Uterus (tissue), 2 donors: ENCODE measurements around the gene TMEM120B.

Experiments
- POLR2A ChIP-seq, 2 donors: fragments of 450-650 bp; IDR thresholded peaks; one replicate each; pipeline ENCODE4 v1.6.1; 2016; ENCODE audit warnings: antibody characterized with exemption in 2 of 2, mild to moderate bottlenecking in 1 of 2, moderate library complexity in 1 of 2
- TF ChIP-seq, protein P1 (sequence below), 4 experiments: fragments of 200-600 bp in 2 of 4; fragments of 450-650 bp in 2 of 4; sonication (generic) in 2 of 4; IDR thresholded peaks; one replicate each; pipeline ENCODE4 v1.5.1; 2016 to 2019; ENCODE audit warnings: antibody characterized with exemption in 4 of 4, mild to moderate bottlenecking in 2 of 4, moderate library complexity in 1 of 4

DNA sequence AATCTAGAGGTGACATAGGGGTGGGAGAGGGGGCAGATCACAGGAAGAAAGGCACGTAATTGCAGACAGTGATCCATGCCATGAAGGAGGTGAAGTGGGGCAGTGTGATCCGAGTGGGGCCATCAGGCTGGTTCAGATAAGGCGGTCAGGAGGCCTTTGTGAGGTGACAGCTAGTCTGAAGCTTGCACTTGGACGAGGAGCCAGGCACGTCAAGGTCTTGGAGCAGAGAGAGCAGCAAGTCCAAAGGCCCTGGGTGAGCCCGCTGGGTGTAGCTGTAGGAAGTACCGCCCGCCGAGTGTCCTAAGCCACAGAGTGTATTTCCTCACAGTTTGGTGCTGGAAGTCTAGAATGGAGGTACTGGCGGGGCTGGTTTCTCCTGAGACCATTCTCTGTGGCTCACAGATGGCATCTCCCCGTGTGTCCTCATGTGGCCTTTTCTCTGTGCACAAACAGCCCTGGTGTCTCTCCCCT, 57.3 kb downstream of the TMEM120B start:
- no peak for TF ChIP-seq POLR2A (IDR thresholded peaks at IDR 0.05)
- TF ChIP-seq, protein P1, sequence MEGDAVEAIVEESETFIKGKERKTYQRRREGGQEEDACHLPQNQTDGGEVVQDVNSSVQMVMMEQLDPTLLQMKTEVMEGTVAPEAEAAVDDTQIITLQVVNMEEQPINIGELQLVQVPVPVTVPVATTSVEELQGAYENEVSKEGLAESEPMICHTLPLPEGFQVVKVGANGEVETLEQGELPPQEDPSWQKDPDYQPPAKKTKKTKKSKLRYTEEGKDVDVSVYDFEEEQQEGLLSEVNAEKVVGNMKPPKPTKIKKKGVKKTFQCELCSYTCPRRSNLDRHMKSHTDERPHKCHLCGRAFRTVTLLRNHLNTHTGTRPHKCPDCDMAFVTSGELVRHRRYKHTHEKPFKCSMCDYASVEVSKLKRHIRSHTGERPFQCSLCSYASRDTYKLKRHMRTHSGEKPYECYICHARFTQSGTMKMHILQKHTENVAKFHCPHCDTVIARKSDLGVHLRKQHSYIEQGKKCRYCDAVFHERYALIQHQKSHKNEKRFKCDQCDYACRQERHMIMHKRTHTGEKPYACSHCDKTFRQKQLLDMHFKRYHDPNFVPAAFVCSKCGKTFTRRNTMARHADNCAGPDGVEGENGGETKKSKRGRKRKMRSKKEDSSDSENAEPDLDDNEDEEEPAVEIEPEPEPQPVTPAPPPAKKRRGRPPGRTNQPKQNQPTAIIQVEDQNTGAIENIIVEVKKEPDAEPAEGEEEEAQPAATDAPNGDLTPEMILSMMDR (IDR thresholded peaks at IDR 0.05), result no peak
